ENCODE data around the gene DPT.
A peak's percentile ranks its signal among the peaks of the same experiment; 100 is the strongest.

DPT gene

DNA sequence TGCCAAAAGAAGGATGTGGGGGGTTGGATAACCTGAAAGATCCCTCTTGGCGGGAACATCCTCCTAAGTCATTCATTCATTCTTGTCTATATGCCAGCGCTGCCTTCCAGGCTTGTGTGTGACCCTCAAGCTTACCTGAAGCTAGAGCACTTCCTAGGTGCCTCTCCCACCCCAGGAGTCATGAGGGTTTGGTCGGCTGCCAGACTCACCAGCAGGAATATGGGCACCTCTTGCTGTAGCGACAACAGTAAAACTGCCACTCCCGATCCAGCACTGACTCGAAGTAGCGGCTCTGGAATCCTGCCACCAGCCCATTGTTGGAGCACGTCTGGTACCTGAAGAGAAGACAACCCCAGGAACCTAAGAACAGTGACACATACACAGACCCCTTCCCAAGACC is 15.0 kb downstream of the DPT start:
- no peak overlapping the region for H3K9ac ChIP-seq (ENCODE audit: low read length)
- H3K4me2 ChIP-seq (ENCODE audit: low read length, poor library complexity, severe bottlenecking) = no peak overlapping the region
- H2BK5ac ChIP-seq (ENCODE audit: low read depth, low read length, poor library complexity, severe bottlenecking) = no peak overlapping the region
- H3K23ac ChIP-seq (ENCODE audit: low read length in 2 of 2) = no peak overlapping the region
- H3K4ac ChIP-seq (ENCODE audit: low read depth in 1 of 2, low read length in 2 of 2) = no peak overlapping the region
- H2BK15ac ChIP-seq (ENCODE audit: low read depth, poor library complexity, severe bottlenecking) = no peak overlapping the region
- no peak overlapping the region for H2AK5ac ChIP-seq (ENCODE audit: low read length, severe bottlenecking)
- H3K14ac ChIP-seq (ENCODE audit: low read length in 2 of 2) = no peak overlapping the region
- no peak overlapping the region for H3K27ac ChIP-seq (ENCODE audit: low read length, poor library complexity, severe bottlenecking)
- H3K4me1 ChIP-seq (ENCODE audit: control insufficient read depth, insufficient read depth, low read depth, low read length) = peaks cover 4% of the 10 kb centered on the region
- no peak overlapping the region for H4K8ac ChIP-seq (ENCODE audit: low read length)
- no peak overlapping the region for H4K91ac ChIP-seq (ENCODE audit: low read length)
- H3K27me3 ChIP-seq (ENCODE audit: control insufficient read depth in 1 of 2, insufficient read depth in 1 of 2, low read length in 2 of 2) = peaks cover 0 to 6% of the 10 kb centered on the region in 2 experiments
- no peaks in the 10 kb centered on the region for H3K36me3 ChIP-seq (ENCODE audit: control insufficient read depth in 1 of 2, insufficient read depth in 2 of 2, low read depth in 1 of 2, low read length in 2 of 2)
- DNase-seq = no peak
- H3K79me1 ChIP-seq (replicated peaks; ENCODE audit: low read length, poor library complexity, severe bottlenecking) = no peaks in the 10 kb centered on the region
- no peak overlapping the region for H3K18ac ChIP-seq (ENCODE audit: low read depth in 1 of 2, low read length in 2 of 2)
- no peaks in the 10 kb centered on the region for H3K9me3 ChIP-seq (ENCODE audit: control insufficient read depth, low read length)
- H2BK12ac ChIP-seq (ENCODE audit: low read length in 2 of 2) = no peak overlapping the region
- 96% methylated on average over 8 of the region's 8 CpGs for WGBS
- H3K4me3 ChIP-seq (ENCODE audit: insufficient read depth in 1 of 2, low read depth in 1 of 2, low read length in 2 of 2) = no peak overlapping the region
- H2AFZ ChIP-seq (ENCODE audit: low read depth, low read length) = no peak overlapping the region
- H2BK120ac ChIP-seq (ENCODE audit: low read depth, low read length) = no peak overlapping the region

DNA sequence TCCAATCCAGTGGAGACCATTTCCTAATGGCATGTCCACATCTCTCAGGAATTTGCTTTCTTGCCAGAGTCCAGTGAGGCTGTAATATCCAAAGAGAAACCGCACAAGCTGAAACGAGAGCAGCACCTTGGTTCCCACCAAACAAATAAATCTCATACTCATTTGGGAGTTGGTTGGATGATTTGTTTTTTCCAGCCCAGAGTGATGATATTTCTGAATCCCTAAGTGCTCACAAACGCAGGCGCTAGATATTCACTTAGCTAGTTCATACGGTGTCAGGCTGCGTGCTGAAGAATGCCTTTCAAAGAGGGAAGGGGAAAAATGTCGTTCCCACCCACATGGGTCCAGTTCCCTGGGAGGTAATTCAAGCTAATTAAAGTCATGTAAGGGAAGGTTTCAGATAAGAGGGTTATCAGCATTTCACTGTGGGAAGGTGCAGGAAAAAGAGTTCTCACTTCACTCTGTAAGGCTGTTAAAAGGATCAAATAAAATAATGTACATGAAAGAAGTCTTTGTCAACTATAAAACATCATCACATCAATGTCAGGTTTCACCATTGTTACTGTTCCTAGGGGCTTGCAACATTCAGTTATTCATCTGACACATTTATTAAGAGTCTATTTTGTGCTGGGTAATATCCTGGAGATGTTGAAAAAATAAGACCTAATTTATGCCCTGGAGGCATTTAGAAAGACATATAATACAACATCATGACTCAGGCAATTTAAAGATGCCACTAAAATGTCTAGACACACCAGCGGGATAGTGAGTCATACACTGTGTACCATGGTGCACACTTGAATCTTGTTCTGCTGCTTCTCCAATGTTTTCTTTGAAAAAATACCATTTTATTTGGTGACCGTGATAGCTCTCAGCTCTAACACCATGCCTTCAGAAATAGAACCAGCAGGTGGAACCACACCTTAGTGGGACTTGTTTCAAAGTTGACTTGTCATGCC is 19.3 kb downstream of the DPT start:
- Histone ChIP-seq H3K9ac (ENCODE audit: low read length) (peak overlapping the region; percentile 90), H3K14ac (ENCODE audit: low read length in 2 of 2) (no peak overlapping the region), H3K4me1 (ENCODE audit: control insufficient read depth, insufficient read depth, low read depth, low read length) (peaks cover 4% of the 10 kb centered on the region), H2BK120ac (ENCODE audit: low read depth, low read length) (no peak overlapping the region), H4K8ac (ENCODE audit: low read length) (no peak overlapping the region), H3K36me3 (ENCODE audit: control insufficient read depth in 1 of 2, insufficient read depth in 2 of 2, low read depth in 1 of 2, low read length in 2 of 2) (no peaks in the 10 kb centered on the region), H3K27me3 (ENCODE audit: control insufficient read depth in 1 of 2, insufficient read depth in 1 of 2, low read length in 2 of 2) (peaks cover 0 to 6% of the 10 kb centered on the region in 2 experiments), H3K4me2 (ENCODE audit: low read length, poor library complexity, severe bottlenecking) (no peak overlapping the region), H3K27ac (ENCODE audit: low read length, poor library complexity, severe bottlenecking) (peak overlapping the region; percentile 5), H2BK5ac (ENCODE audit: low read depth, low read length, poor library complexity, severe bottlenecking) (no peak overlapping the region), H3K4me3 (ENCODE audit: insufficient read depth in 1 of 2, low read depth in 1 of 2, low read length in 2 of 2) (peak overlapping the region in 1 of 2 experiments; percentile 61), H2AK5ac (ENCODE audit: low read length, severe bottlenecking) (peak overlapping the region; percentile 65), H3K18ac (ENCODE audit: low read depth in 1 of 2, low read length in 2 of 2) (no peak overlapping the region), H3K9me3 (ENCODE audit: control insufficient read depth, low read length) (no peaks in the 10 kb centered on the region), H2AFZ (ENCODE audit: low read depth, low read length) (no peak overlapping the region), H2BK12ac (ENCODE audit: low read length in 2 of 2) (no peak overlapping the region), H4K91ac (ENCODE audit: low read length) (no peak overlapping the region), H2BK15ac (ENCODE audit: low read depth, poor library complexity, severe bottlenecking) (no peak overlapping the region), H3K23ac (ENCODE audit: low read length in 2 of 2) (no peak overlapping the region), H3K79me1 (replicated peaks; ENCODE audit: low read length, poor library complexity, severe bottlenecking) (no peaks in the 10 kb centered on the region), H3K4ac (ENCODE audit: low read depth in 1 of 2, low read length in 2 of 2) (no peak overlapping the region)
- peak; percentile 88 for DNase-seq
- 40% methylated on average over 7 of the region's 9 CpGs for WGBS

DNA sequence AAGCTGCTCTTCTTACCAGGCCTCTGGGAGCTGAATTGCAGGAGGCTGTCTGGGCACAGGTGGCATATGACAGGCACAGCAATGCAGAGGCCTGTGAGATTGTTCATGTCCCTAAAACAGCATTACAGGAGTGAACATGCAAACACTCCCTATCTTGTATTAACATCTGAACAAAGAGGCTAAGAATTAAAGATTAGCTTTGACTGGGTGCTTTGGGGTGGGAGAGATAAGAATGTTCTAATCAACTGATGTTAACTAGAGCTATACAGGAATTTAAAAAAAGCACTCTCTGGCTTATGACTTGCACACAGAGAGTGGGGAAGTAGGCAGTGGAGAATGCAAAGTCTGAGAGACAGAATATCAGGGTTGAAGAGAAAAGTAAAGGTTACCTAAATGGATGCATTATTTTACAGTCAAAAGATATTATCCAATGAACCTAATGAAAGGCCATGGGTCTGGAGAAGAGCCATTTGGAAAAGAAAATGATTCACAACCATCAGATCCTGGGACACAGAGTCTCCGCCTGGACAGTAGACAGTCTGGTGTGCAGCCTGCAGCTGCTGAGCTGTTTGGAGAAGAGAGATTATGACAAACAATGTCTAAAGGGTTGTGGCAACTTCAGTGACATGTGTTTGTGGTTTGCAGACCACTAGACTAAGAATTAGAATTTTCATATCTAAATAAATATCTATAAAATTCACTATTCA is 20.2 kb downstream of the DPT start:
- peak overlapping the region; percentile 90 for H3K9ac ChIP-seq (ENCODE audit: low read length)
- no peak overlapping the region for H2BK12ac ChIP-seq (ENCODE audit: low read length in 2 of 2)

DNA sequence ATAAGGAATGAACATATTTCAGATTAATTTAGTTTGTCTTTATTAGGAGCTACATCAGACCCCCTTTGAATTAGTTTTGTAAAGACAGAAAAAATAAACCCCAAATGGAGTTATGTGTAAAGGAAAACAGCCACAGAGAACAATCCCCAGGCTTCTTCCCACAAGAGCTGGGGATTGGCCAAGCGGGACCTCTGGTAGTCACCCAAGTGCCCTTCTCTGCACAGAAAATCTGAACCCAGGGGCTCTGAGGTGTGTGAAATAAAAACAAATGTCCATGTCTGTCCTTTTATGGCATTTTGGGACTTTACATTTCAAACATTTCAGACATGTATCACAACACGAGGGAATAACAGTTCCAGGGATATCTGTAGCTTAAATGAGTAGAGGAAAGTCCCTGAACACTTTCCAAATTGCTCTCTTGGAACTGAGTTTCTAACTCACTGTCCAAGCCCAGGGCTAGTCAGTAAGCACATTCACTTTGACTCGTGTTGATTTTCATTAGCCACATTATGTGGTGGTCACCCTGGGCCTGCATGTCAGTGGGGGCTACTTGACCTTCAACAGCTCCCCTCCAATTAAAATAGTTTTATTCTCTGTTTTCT is 22.5 kb downstream of the DPT start:
- no peak overlapping the region for H3K27ac ChIP-seq (ENCODE audit: low read length, poor library complexity, severe bottlenecking)
- no peak overlapping the region for H3K23ac ChIP-seq (ENCODE audit: low read length in 2 of 2)
- H3K18ac ChIP-seq (ENCODE audit: low read depth in 1 of 2, low read length in 2 of 2) = no peak overlapping the region
- no peak overlapping the region for H3K14ac ChIP-seq (ENCODE audit: low read length in 2 of 2)
- no peaks in the 10 kb centered on the region for H3K27me3 ChIP-seq (ENCODE audit: control insufficient read depth in 1 of 2, insufficient read depth in 1 of 2, low read length in 2 of 2)
- H2BK15ac ChIP-seq (ENCODE audit: low read depth, poor library complexity, severe bottlenecking) = no peak overlapping the region
- peak overlapping the region in 1 of 2 experiments; percentile 7 for H3K4me3 ChIP-seq (ENCODE audit: insufficient read depth in 1 of 2, low read depth in 1 of 2, low read length in 2 of 2)
- H2AFZ ChIP-seq (ENCODE audit: low read depth, low read length) = no peak overlapping the region
- no peak overlapping the region for H4K8ac ChIP-seq (ENCODE audit: low read length)
- H4K91ac ChIP-seq (ENCODE audit: low read length) = no peak overlapping the region
- no peak overlapping the region for H3K9ac ChIP-seq (ENCODE audit: low read length)
- no peaks in the 10 kb centered on the region for H3K36me3 ChIP-seq (ENCODE audit: control insufficient read depth in 1 of 2, insufficient read depth in 2 of 2, low read depth in 1 of 2, low read length in 2 of 2)
- H2AK5ac ChIP-seq (ENCODE audit: low read length, severe bottlenecking) = no peak overlapping the region
- H3K4me1 ChIP-seq (ENCODE audit: control insufficient read depth, insufficient read depth, low read depth, low read length) = peaks cover 4% of the 10 kb centered on the region
- no peak for DNase-seq
- H3K4ac ChIP-seq (ENCODE audit: low read depth in 1 of 2, low read length in 2 of 2) = no peak overlapping the region
- no peak overlapping the region for H2BK12ac ChIP-seq (ENCODE audit: low read length in 2 of 2)
- H2BK120ac ChIP-seq (ENCODE audit: low read depth, low read length) = no peak overlapping the region
- 88% methylated on average over 3 of the region's 3 CpGs for WGBS
- no peaks in the 10 kb centered on the region for H3K79me1 ChIP-seq (replicated peaks; ENCODE audit: low read length, poor library complexity, severe bottlenecking)
- no peaks in the 10 kb centered on the region for H3K9me3 ChIP-seq (ENCODE audit: control insufficient read depth, low read length)
- no peak overlapping the region for H3K4me2 ChIP-seq (ENCODE audit: low read length, poor library complexity, severe bottlenecking)
- H2BK5ac ChIP-seq (ENCODE audit: low read depth, low read length, poor library complexity, severe bottlenecking) = no peak overlapping the region

More for the DNA sequence above, 20.2 kb downstream of the DPT start:
- Histone ChIP-seq H2BK120ac (ENCODE audit: low read depth, low read length) (no peak overlapping the region), H2BK15ac (ENCODE audit: low read depth, poor library complexity, severe bottlenecking) (no peak overlapping the region), H3K27me3 (ENCODE audit: control insufficient read depth in 1 of 2, insufficient read depth in 1 of 2, low read length in 2 of 2) (peaks cover 0 to 6% of the 10 kb centered on the region in 2 experiments), H2AK5ac (ENCODE audit: low read length, severe bottlenecking) (no peak overlapping the region), H3K18ac (ENCODE audit: low read depth in 1 of 2, low read length in 2 of 2) (peak overlapping the region in 1 of 2 experiments; percentile 21), H2AFZ (ENCODE audit: low read depth, low read length) (no peak overlapping the region), H3K4me2 (ENCODE audit: low read length, poor library complexity, severe bottlenecking) (no peak overlapping the region), H3K9me3 (ENCODE audit: control insufficient read depth, low read length) (no peaks in the 10 kb centered on the region), H3K4me3 (ENCODE audit: insufficient read depth in 1 of 2, low read depth in 1 of 2, low read length in 2 of 2) (no peak overlapping the region), H3K36me3 (ENCODE audit: control insufficient read depth in 1 of 2, insufficient read depth in 2 of 2, low read depth in 1 of 2, low read length in 2 of 2) (no peaks in the 10 kb centered on the region), H4K91ac (ENCODE audit: low read length) (no peak overlapping the region), H3K27ac (ENCODE audit: low read length, poor library complexity, severe bottlenecking) (no peak overlapping the region), H3K4ac (ENCODE audit: low read depth in 1 of 2, low read length in 2 of 2) (no peak overlapping the region), H3K79me1 (replicated peaks; ENCODE audit: low read length, poor library complexity, severe bottlenecking) (no peaks in the 10 kb centered on the region), H2BK5ac (ENCODE audit: low read depth, low read length, poor library complexity, severe bottlenecking) (no peak overlapping the region), H3K14ac (ENCODE audit: low read length in 2 of 2) (no peak overlapping the region), H4K8ac (ENCODE audit: low read length) (no peak overlapping the region), H3K4me1 (ENCODE audit: control insufficient read depth, insufficient read depth, low read depth, low read length) (peaks cover 4% of the 10 kb centered on the region), H3K23ac (ENCODE audit: low read length in 2 of 2) (no peak overlapping the region)
- WGBS = 50% methylated on average over 1 of the region's 1 CpG
- DNase-seq = no peak
